Right ventricle myocardium superior (tissue), 1 donor: ENCODE results near the gene STRA8. TPM values are rescaled to one million over a fixed set of nuclear protein-coding genes. Genes with fewer than 3 reads are reported as not detected.

Experiments used
- ATAC-seq: fragments of 200-7000 bp; cut with Tn5 transposase; one replicate; pipeline ENCODE4 v1.9.1; 2020; ENCODE audit warnings: mild to moderate bottlenecking; ENCODE audit not compliant: poor library complexity
- DNase-seq: peaks from one replicate; pipeline ENCODE4 v3.0.0-alpha.2; 2020
- intact Hi-C: fragments of 100-400 bp; cut with DNase I; formaldehyde crosslinking; loops from one replicate; pipeline ENCODE4 v1.11.2; 2022
- long read RNA-seq: library from polyadenylated mRNA; unstranded; transcript quantifications from one replicate; pipeline ENCODE4 v2.0.0, GENCODE V29; 2021
- total RNA-seq: library from RNA; stranded (reverse); fragmentation: NEBNext Ultra II Directional; extraction: Animal tissue kit (Norgen Biotek cat#: 25700); gene quantifications from one replicate; pipeline ENCODE4 v1.2.1, GENCODE V29; 2021
- donor health status: DM: no; HTN: yes; CAD: no; lungs with severe emphysema.

STRA8 gene
- not detected for total RNA-seq
- long read RNA-seq, result 0 reads

GRCh38 chr7:135233570-135233969 lies at the start of gene STRA8:
TSS of gene STRA8 (plus strand) at chr7:135233838. CDS start at chr7:135240525, 6,687 bp downstream.
- DNase-seq (no peak), ATAC-seq (no peak)
- intact Hi-C loops, result no loop called here

GRCh38 chr7:135184254-135184841 lies 49.3 kb upstream of the STRA8 start:
- no peak for DNase-seq
- intact Hi-C loops, result no loop called here
- ATAC-seq, result no peak

- intact Hi-C loops, result no loop called here
- DNase-seq (no peak), ATAC-seq (no peak)
Measured at GRCh38 chr7:135185471-135186260, 48.0 kb upstream of the STRA8 start.

GRCh38 chr7:135186261-135186540 lies 47.4 kb upstream of the STRA8 start:
- intact Hi-C loops, result no loop called here
- ATAC-seq, result no peak
- DNase-seq, result no peak

GRCh38 chr7:135186841-135187253 lies 46.8 kb upstream of the STRA8 start:
- intact Hi-C loops, result no loop called here
- ATAC-seq, result no peak
- no peak for DNase-seq

GRCh38 chr7:135188298-135188984 lies 45.2 kb upstream of the STRA8 start:
- intact Hi-C loops, result no loop called here
- DNase-seq (no peak), ATAC-seq (no peak)

GRCh38 chr7:135189221-135189662 lies 44.4 kb upstream of the STRA8 start:
- intact Hi-C loops, result no loop called here
- peak; percentile 81 for ATAC-seq
- no peak for DNase-seq

- intact Hi-C loops, result no loop called here
- no peak for ATAC-seq
Measured at GRCh38 chr7:135189961-135190360, 43.7 kb upstream of the STRA8 start.

GRCh38 chr7:135190703-135191102 lies 42.9 kb upstream of the STRA8 start:
- ATAC-seq (no peak), DNase-seq (no peak)
- intact Hi-C loops, result no loop called here

More at GRCh38 chr7:135189961-135190360, 43.7 kb upstream of the STRA8 start:
- DNase-seq, result no peak

- ATAC-seq, result no peak
Measured at GRCh38 chr7:135192914-135193536, 40.6 kb upstream of the STRA8 start.

GRCh38 chr7:135193615-135194081 lies 40.0 kb upstream of the STRA8 start:
- ATAC-seq (no peak), DNase-seq (no peak)
- intact Hi-C loops, result no loop called here

More at GRCh38 chr7:135192914-135193536, 40.6 kb upstream of the STRA8 start:
- DNase-seq, result no peak
- intact Hi-C loops, result no loop called here

- DNase-seq (no peak), ATAC-seq (no peak)
- intact Hi-C loops, result no loop called here
Measured at GRCh38 chr7:135194494-135195095, 39.0 kb upstream of the STRA8 start.

GRCh38 chr7:135195156-135195555 lies 38.5 kb upstream of the STRA8 start:
- ATAC-seq, result no peak
- DNase-seq, result no peak

GRCh38 chr7:135195968-135196629 lies 37.5 kb upstream of the STRA8 start:
- DNase-seq (no peak), ATAC-seq (no peak)
- intact Hi-C loops, result no loop called here

More at GRCh38 chr7:135195156-135195555, 38.5 kb upstream of the STRA8 start:
- intact Hi-C loops, result no loop called here

- no peak for DNase-seq
- ATAC-seq, result no peak
- intact Hi-C loops, result no loop called here
Measured at GRCh38 chr7:135197343-135197742, 36.3 kb upstream of the STRA8 start.

- DNase-seq (no peak), ATAC-seq (no peak)
- intact Hi-C loops, result no loop called here
Measured at GRCh38 chr7:135197906-135198655, 35.6 kb upstream of the STRA8 start.

- no peak for ATAC-seq
- DNase-seq, result no peak
- intact Hi-C loops, result no loop called here
Measured at GRCh38 chr7:135199439-135199838, 34.2 kb upstream of the STRA8 start.
